Gastrocnemius medialis (tissue), 4 donors: ENCODE data around the gene EPB41L4B.

ENCODE experiments used
- POLR2A ChIP-seq, 2 donors: fragments of 450-650 bp; IDR thresholded peaks; one replicate each; pipeline ENCODE4 v1.6.1; 2017; ENCODE audit warnings: antibody characterized with exemption in 2 of 2, mild to moderate bottlenecking in 2 of 2, moderate library complexity in 2 of 2
- TF ChIP-seq, protein P1 (sequence below), 5 experiments: fragments of 450-650 bp in 3 of 5; fragments of 200-600 bp in 2 of 5; sonication (generic) in 2 of 5; IDR thresholded peaks in 4 of 5; conservative IDR thresholded peaks in 1 of 5; 1 replicate in 4 of 5; 2 replicates in 1 of 5; pipeline ENCODE4 v1.5.1; 2016 to 2019; ENCODE audit warnings: antibody characterized with exemption in 5 of 5, mild to moderate bottlenecking in 3 of 5, moderate library complexity in 3 of 5

- TF ChIP-seq, protein P1, sequence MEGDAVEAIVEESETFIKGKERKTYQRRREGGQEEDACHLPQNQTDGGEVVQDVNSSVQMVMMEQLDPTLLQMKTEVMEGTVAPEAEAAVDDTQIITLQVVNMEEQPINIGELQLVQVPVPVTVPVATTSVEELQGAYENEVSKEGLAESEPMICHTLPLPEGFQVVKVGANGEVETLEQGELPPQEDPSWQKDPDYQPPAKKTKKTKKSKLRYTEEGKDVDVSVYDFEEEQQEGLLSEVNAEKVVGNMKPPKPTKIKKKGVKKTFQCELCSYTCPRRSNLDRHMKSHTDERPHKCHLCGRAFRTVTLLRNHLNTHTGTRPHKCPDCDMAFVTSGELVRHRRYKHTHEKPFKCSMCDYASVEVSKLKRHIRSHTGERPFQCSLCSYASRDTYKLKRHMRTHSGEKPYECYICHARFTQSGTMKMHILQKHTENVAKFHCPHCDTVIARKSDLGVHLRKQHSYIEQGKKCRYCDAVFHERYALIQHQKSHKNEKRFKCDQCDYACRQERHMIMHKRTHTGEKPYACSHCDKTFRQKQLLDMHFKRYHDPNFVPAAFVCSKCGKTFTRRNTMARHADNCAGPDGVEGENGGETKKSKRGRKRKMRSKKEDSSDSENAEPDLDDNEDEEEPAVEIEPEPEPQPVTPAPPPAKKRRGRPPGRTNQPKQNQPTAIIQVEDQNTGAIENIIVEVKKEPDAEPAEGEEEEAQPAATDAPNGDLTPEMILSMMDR (IDR thresholded peaks at IDR 0.05 in 4 of 5, conservative IDR thresholded peaks at IDR 0.05 in 1 of 5): no peak
- TF ChIP-seq POLR2A (IDR thresholded peaks at IDR 0.05): no peak
Measured at GRCh38 chr9:109190151-109190550, 130.7 kb downstream of the EPB41L4B start.
